ENCODE data around the gene FOXG1. TPM values are rescaled to one million over a fixed set of nuclear protein-coding genes. Genes with fewer than 3 reads are reported as not detected.

FOXG1 gene
- total RNA-seq, 4 donors from 2014 or later, result 0.16 to 1.8 (median 0.89) TPM; not detected in 1

DNA sequence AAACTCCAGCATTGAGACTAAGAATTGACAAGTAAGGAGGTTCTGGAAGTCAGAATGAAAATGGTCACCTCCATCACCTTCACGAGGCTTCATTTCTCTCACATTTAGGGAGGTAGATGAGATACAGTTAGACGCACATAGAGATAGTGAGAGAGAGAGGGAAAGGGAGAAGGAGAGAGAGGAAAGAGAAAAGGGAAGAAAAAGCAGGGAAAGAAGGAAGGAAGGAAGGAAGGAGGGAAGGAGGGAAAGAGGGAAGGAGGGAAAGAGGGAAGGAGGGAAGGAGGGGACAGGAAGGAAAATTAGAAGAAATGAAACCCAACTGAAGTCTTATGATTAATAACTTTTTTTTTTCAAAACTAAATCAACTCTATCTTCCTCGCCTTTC is 10.7 kb upstream of the FOXG1 start:
- peaks cover 0 to 19% (median 0%) of the 10 kb centered on the region in 3 donors for H3K4me1 ChIP-seq

DNA sequence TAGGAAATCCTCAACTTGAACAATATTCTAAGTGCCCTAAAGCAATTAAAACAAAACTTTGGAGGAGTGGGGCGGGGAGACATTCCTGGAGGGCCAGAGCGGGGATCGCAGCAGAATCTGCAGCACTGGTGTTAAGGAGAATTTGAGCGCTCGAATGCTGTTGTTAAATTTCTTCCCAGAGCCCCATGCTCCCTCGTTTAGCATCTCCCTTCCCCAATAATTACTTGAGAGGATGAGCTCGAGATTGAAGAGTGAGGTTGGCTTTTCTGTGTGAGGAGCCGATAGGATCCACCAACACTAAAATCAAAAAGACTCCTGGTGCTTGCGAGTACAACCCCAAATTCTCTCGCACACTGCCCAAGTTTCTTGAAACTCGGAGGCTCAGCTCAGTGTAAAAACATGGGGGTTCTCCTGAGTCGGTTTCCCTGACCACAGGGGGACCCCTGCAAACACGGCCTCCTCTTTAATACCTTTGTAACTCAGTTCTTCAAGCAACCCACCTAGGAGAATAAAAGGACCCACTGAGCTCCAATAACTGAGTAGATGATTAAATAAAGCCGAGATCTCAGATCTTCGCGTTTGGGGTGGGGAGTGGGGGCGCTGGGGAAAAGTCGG is 10.2 kb upstream of the FOXG1 start:
- no peaks in the 10 kb centered on the region for H3K36me3 ChIP-seq
- TF ChIP-seq EP300 (IDR thresholded peaks at IDR 0.05) (no peak), POLR2AphosphoS5 (IDR thresholded peaks at IDR 0.05) (no peak), POLR2A (IDR thresholded peaks at IDR 0.05) (no peak), CTCF (IDR thresholded peaks at IDR 0.05) (no peak)
- peaks cover 85% of the 10 kb centered on the region for H3K27me3 ChIP-seq
- no peak overlapping the region for H3K27ac ChIP-seq
- H3K9me3 ChIP-seq, result no peaks in the 10 kb centered on the region
- H3K4me3 ChIP-seq, result no peak overlapping the region
- 16 to 28% methylated on average over 10 of the region's 18 CpGs for WGBS, 2 donors (ENCODE audit: low coverage in 1 of 2)
- no peak for ATAC-seq
- H3K4me1 ChIP-seq, result peaks cover 0 to 19% (median 0%) of the 10 kb centered on the region in 3 donors

More for the DNA sequence above, 10.7 kb upstream of the FOXG1 start:
- ATAC-seq, result no peak
- WGBS, 2 donors (ENCODE audit: low coverage in 1 of 2), result 20 to 30% methylated on average over 1 to 3 of the region's 3 CpGs
- no peaks in the 10 kb centered on the region for H3K36me3 ChIP-seq
- H3K9me3 ChIP-seq, result no peaks in the 10 kb centered on the region
- H3K27ac ChIP-seq, result no peak overlapping the region
- H3K27me3 ChIP-seq, result peaks cover 82% of the 10 kb centered on the region
- TF ChIP-seq EP300 (IDR thresholded peaks at IDR 0.05) (no peak), POLR2AphosphoS5 (IDR thresholded peaks at IDR 0.05) (no peak), POLR2A (IDR thresholded peaks at IDR 0.05) (no peak), CTCF (IDR thresholded peaks at IDR 0.05) (no peak)
- H3K4me3 ChIP-seq, result no peak overlapping the region

DNA sequence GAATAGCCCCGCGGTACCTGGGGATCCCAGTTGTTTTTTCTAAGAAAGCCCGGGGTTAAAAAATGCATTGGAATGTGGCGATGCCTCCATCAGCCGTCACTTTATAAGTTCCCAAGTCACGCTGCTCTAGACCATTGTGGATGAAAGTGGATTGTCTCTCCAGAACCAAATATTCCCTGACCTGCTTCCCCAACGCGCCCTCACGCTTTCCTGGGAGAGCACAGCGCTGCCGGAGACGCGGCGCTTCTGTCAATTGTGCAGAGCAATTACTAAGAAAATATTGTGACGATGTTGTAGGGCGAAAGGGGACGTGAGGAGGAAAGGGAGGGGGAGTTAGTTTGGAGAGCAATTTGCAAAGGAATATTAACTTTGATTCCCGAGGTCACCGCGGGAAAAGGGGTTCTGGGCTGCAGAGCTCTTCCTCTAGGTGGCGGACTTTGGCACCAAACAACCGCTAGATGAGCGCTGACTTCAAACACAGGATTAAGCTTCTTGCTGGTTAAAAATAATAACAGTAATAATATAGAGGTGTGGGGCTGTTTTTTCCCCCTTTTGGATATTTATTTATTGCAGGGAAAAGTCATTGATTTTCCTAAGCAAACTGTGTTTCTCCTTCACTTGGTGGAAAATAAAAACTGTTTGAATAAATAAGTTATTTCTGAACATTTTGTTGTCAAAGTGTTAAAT is 9.6 kb upstream of the FOXG1 start:
- 5 to 9% methylated on average over 14 to 21 of the region's 23 CpGs for WGBS, 2 donors (ENCODE audit: low coverage in 1 of 2)
- Histone ChIP-seq H3K4me3 (no peak overlapping the region), H3K27me3 (peaks cover 85% of the 10 kb centered on the region), H3K36me3 (no peaks in the 10 kb centered on the region), H3K4me1 (peaks cover 0 to 19% (median 0%) of the 10 kb centered on the region in 3 donors), H3K27ac (no peak overlapping the region), H3K9me3 (no peaks in the 10 kb centered on the region)
- no peak for ATAC-seq
- TF ChIP-seq POLR2A (IDR thresholded peaks at IDR 0.05) (no peak), CTCF (IDR thresholded peaks at IDR 0.05) (peak in 2 of 4 experiments; percentile 24 to 62)

DNA sequence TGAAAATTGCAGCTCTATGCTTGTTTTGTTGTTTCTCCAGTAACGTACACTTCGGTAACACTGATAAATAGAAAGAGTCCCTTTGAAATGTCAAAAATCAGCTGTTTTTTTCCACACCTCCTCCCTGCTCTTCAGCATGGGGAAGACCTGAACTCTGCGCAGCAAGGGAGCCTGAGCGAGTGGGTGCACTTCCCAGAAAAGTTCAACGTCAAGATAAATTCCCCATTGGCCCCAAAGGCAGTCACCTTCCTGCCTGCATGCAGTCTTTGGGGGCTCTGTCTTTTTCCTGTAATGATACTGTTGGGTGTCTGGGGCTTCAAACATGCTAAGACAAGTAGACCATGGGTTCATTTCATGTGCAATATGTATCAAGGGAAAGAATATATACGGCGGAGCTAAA is 8.8 kb upstream of the FOXG1 start:
- 9 to 17% methylated on average over 4 to 7 of the region's 7 CpGs for WGBS, 2 donors (ENCODE audit: low coverage in 1 of 2)
- TF ChIP-seq POLR2AphosphoS5 (IDR thresholded peaks at IDR 0.05) (no peak), POLR2A (IDR thresholded peaks at IDR 0.05) (no peak), CTCF (IDR thresholded peaks at IDR 0.05) (no peak), EP300 (IDR thresholded peaks at IDR 0.05) (no peak)
- peaks cover 90% of the 10 kb centered on the region for H3K27me3 ChIP-seq

More for the DNA sequence above, 8.8 kb upstream of the FOXG1 start:
- ATAC-seq, result no peak
- Histone ChIP-seq H3K36me3 (no peaks in the 10 kb centered on the region), H3K4me1 (peaks cover 0 to 19% (median 0%) of the 10 kb centered on the region in 3 donors), H3K4me3 (no peak overlapping the region), H3K9me3 (no peaks in the 10 kb centered on the region), H3K27ac (no peak overlapping the region)

All from gastroesophageal sphincter (tissue), 4 donors.